Stimulated activated naive CD4-positive, alpha-beta T cell (primary cell): ENCODE results near the gene ALDOB.

Experiments used
- DNase-seq, 6 experiments: peaks; one replicate each; lab custom pipeline; 2025; lab: John Stamatoyannopoulos, UW

ALDOB gene

DNA sequence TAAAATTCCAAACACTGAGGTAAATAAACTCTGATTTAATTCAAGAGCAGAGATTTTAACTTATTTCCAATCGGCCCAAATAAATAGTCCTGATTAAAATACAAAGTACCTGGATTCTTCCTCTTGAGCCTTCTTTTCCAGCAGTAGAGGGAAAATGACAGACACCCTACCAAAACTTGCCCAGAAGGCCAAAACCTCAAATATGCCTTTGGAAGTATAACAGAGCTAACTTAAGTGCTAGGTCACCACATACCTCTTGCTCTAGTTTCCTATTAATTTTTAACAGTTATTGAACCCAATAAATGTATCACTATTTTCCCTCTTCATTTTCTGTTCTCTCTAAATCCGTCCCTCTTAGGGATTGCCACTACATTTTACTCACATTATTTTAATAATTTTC is 52.2 kb downstream of the ALDOB start:
- DNase-seq = no peak

DNA sequence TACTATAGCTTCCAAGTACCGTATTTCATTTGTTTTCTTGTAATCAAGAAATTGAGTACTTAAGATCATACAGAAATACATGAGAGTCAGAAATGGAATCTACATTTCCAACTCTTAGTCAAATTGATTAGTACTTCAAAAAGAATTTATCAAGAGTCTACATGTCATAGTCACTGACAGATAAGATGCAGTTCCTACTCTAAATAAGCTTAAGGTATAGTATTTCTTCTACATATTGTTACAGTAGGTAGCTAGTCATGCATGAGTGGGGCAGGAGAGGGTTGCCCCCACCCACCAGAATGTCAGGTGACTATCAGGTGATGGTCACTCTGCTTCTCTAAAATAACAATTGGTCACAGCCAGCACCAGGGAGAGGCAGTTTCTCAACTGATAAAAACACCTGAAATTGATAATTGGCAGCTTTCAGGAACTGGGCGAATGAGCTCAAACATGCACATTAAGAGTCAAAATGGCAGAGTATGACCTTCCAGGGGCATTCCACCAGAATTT is 53.7 kb downstream of the ALDOB start:
- DNase-seq = no peak

DNA sequence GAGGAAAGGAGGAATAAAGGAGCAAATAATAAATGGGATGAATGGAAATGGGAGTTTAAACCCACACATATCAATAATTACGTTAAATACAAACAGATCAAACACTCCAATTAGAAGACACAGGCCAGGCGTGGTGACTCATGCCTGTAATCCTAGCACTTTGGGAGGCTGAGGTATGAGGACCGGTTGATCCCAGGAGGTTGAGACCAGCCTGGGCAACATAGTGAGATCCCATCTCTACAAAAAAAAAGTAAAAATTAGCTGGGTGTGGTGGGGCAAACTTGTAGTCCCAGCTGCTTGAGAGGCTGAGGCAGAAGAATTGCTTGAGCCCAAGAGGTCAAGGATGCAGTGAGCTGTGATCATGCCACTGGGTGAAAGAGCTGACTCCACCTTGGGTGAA is 54.5 kb downstream of the ALDOB start:
- no peak for DNase-seq

DNA sequence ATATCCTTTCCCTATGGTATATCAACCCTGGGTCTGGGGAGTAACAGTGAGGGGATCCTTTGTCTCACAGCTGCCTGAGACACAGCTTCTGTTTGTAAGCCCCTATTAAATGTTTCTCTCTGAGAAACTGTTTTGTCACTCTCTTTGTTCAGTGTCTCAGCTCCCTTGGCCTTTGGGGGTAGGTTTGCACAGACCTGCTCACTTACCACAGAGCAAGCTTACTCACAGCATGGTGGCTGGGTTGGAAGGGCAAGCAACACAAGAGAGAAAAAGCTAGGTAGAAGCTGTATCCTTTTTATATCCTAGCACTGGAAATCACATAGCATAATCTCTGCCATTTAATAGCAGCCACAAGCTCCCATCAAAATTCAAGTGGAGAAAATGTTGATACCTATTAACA is 55.3 kb downstream of the ALDOB start:
- DNase-seq = no peak

DNA sequence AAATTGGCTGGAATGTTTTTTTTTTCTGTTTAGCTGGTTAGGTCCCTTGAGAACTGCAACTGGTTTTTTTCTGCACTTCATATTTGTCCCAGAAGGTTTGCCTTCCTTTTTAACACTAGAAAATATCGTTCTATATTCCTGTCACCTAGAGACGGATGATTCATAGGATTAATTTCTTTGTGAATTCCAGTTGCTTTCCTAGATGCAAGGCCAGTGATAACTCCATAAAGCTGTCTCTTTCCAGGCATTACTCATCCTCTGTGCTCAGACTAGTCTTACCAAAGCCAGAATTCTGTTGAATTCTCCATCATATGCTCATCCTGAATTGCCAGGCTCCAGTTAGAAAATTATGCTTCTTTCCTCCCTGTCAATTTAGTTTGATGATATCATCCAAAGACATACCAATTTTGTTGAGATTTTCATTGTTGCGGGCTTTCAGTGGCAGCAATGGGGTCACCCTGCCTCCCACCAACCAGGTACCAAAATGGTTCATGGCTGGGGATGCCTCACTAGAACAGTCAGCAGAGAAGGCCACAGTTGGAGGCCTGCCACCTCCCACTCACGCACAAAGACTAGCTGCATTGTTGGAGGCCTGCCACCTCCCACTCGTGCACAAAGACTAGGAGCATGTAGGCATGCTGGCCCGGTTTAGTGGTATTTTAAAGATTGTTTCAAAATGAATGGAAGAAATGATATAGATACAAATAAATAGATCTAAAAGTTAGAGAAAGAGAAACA is 59.3 kb downstream of the ALDOB start:
- DNase-seq = no peak

DNA sequence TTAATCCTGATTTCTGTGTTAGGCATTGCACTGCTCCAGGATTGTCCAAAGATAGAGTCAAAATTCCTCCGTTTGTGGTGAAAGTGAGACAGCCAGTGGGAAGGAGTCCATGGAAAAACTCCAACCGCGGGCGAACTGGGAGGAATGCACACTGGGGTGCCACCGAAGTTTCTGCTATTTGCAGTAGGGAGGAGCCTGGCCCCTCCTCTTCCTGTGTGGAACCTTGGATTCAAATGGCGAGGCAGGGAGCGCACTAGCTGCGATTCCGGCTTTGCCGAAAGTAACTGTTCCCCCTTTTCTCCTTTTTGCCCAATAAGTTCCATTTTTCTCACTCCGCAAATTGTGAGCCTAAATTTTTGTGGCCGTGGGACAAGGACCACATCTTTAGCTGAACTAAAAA is 60.0 kb downstream of the ALDOB start:
- no peak for DNase-seq

DNA sequence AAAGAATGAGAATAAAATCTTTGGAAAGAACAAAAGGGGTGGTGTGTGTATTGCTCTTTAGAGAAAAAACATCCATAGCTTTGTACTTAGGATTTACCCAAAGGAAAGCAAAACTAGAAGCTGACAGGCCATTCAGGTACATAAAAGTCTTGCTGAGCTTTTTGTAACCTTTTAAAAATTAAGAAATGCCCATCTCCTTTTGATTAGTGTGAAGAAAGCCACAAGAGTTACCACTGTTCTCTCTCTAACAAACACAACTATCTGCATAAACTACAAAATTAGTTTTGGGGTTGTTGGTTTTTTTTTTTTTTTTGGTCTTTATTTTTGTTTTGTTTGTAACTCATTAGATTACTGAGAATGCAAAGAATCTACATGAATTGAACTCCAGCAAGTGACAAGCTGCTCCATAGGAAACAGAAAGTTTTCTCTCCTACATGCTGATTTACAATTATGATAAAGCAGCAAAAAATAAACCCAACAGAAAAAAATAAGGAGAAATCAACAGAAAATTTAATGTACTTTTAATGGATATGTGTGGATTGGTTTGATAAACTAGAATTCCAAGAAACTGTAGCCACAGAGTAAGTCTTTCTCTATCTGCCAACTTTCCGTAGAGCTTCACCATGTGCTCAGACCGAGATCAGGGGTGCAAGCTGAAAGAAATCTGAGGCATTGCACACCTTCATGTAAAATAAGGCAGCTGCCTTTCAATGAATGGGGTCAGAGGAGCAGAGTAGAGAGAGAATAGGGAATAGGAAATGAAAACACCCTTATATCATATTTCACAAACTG is 63.1 kb downstream of the ALDOB start:
- no peak for DNase-seq

DNA sequence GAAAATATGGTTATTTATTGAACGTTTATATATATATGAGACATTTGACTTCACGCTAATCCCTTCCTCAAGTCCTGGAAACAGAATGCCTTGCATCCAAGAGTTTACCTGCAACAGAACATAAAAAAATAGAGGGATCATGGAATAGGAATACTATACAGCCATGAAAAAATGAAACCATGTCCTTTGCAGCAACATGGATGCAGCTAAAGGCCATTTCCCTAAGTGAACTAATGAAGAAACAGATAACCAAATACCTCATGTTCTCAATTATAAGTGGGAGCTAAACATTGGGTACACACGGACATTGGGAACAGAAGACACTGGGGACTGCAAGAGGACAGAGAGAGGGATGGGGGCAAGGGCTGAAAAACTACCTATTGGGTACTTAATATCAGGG is 63.8 kb downstream of the ALDOB start:
- no peak for DNase-seq
